Psoas muscle (tissue), 8 donors: ENCODE measurements around the gene RHO. TPM values are rescaled to one million over a fixed set of nuclear protein-coding genes. Genes with fewer than 3 reads are reported as not detected.

Experiments
- ATAC-seq, 4 donors: fragments of 200-7000 bp; cut with Tn5 transposase; one replicate each; pipeline ENCODE4 v1.9.1; 2020; ENCODE audit warnings: moderate library complexity in 3 of 4, mild to moderate bottlenecking in 2 of 4
- DNase-seq, 2 donors: peaks; one replicate each; pipeline ENCODE4 v3.0.0-alpha.2; 2020
- H3K27ac ChIP-seq: fragments of 200-600 bp; one replicate; pipeline ENCODE4 v1.8.0; 2022
- H3K27me3 ChIP-seq, 3 donors: fragments of 200-600 bp in 1 of 3; one replicate each; pipeline versions ENCODE4 v1.6.1 to v1.8.0; 2013 to 2022; ENCODE audit warnings: low read length in 2 of 3, mild to moderate bottlenecking in 2 of 3, moderate library complexity in 1 of 3; ENCODE audit not compliant: insufficient read depth in 3 of 3
- H3K36me3 ChIP-seq, 2 donors: fragments of 200-600 bp in 1 of 2; one replicate each; pipeline versions ENCODE4 v1.6.1 to v1.8.0; 2013 to 2022; ENCODE audit warnings: low read depth in 1 of 2, mild to moderate bottlenecking in 1 of 2, moderate library complexity in 1 of 2; ENCODE audit not compliant: insufficient read depth in 1 of 2
- H3K4me1 ChIP-seq: fragments of 200-600 bp; one replicate; pipeline ENCODE4 v1.8.0; 2022
- H3K4me3 ChIP-seq: fragments of 200-600 bp; one replicate; pipeline ENCODE4 v1.8.0; 2022; ENCODE audit warnings: mild to moderate bottlenecking
- H3K9me3 ChIP-seq: fragments of 200-600 bp; one replicate; pipeline ENCODE4 v1.8.0; 2022
- CTCF ChIP-seq: fragments of 200-600 bp; IDR thresholded peaks from one replicate; pipeline ENCODE4 v1.8.0; 2022; ENCODE audit warnings: antibody characterized with exemption
- WGBS, 3 donors: extraction: QIAGEN DNeasy Blood & Tissue Kit; methylation state at CpG; one replicate each; pipeline versions ENCODE4 v1.1.6 to v1.1.7; 2013; 5-methylcytosine and 5-hydroxymethylcytosine counted together
- intact Hi-C, 2 donors: fragments of 100-400 bp; cut with DNase I; formaldehyde crosslinking; loops; one replicate each; pipeline versions ENCODE4 v1.11.0 to v1.14.2; 2022
- polyA plus RNA-seq, 3 donors: library from polyadenylated mRNA; stranded (reverse); fragments of 200-250 nt; gene quantifications; one replicate each; pipeline ENCODE4 v1.2.3, GENCODE V29; 2013
- total RNA-seq, 4 donors: library from RNA; stranded (reverse); fragmentation: NEBNext Ultra II Directional in 2 of 4; extraction: Animal tissue kit (Norgen Biotek cat#: 25700) in 2 of 4; gene quantifications; one replicate each; pipeline versions ENCODE4 v1.2.1 to v1.2.4, GENCODE V29; 2021 to 2023
- donor health status: healthy with polysubstance abuse.
- donor health status: DM: no; HTN: no; CAD: no; lungs with moderate emphysema.
- donor health status: Bipolar disorder and iron deficiency.
- donor health status: healthy.
- donor health status: DM: yes; HTN: yes; CAD: no.
- donor health status: DM: no; HTN: no; CAD: no.
- donor health status: DM: no; HTN: no; CAD: no.
- donor health status: DM: yes; HTN: yes; CAD: no.

RHO gene
- total and polyA plus RNA-seq, 7 donors: 0.01 TPM; not detected in 6

- DNase-seq (peak; percentile 10 to 36), ATAC-seq (no peak)
- intact Hi-C loops: no loop called here
- Histone ChIP-seq H3K9me3 (no peaks in the 10 kb centered on the region), H3K27me3 (no peaks in the 10 kb centered on the region), H3K27ac (peak overlapping the region; percentile 23), H3K36me3 (peaks cover 0 to 38% of the 10 kb centered on the region in 2 donors), H3K4me1 (peaks cover 26% of the 10 kb centered on the region), H3K4me3 (no peak overlapping the region)
- 60 to 70% (median 60%) methylated on average over 15 of the region's 15 CpGs for WGBS, 3 donors
- no peak for TF ChIP-seq CTCF
Measured at GRCh38 chr3:129558081-129558771, 29.8 kb downstream of the RHO start.

GRCh38 chr3:129558772-129559564, 30.5 kb downstream of the RHO start:
- H3K9me3 ChIP-seq: no peaks in the 10 kb centered on the region
- ATAC-seq (peak in 3 of 4 donors; percentile 15 to 53 (median 35)), DNase-seq (peak; percentile 46 to 61)
- no peak overlapping the region for H3K27ac ChIP-seq
- H3K27me3 ChIP-seq: no peaks in the 10 kb centered on the region
- TF ChIP-seq CTCF: no peak
- H3K4me1 ChIP-seq: peaks cover 27% of the 10 kb centered on the region
- peaks cover 0 to 43% of the 10 kb centered on the region in 2 donors for H3K36me3 ChIP-seq
- intact Hi-C loops: no loop called here
- 63 to 81% (median 67%) methylated on average over 10 to 11 of the region's 11 CpGs for WGBS, 3 donors
- H3K4me3 ChIP-seq: no peak overlapping the region

GRCh38 chr3:129559565-129560079, 31.2 kb downstream of the RHO start:
- peak; percentile 12 to 46 for DNase-seq
- TF ChIP-seq CTCF: no peak
- WGBS, 3 donors: 70 to 85% (median 75%) methylated on average over 20 of the region's 20 CpGs
- Histone ChIP-seq H3K9me3 (no peaks in the 10 kb centered on the region), H3K27ac (no peak overlapping the region), H3K27me3 (no peaks in the 10 kb centered on the region), H3K36me3 (peaks cover 0 to 43% of the 10 kb centered on the region in 2 donors), H3K4me3 (no peak overlapping the region), H3K4me1 (peaks cover 27% of the 10 kb centered on the region)
- no peak for ATAC-seq
- intact Hi-C loops: no loop called here

- peak in 1 of 4 donors; percentile 15 for ATAC-seq
- intact Hi-C loops: no loop called here
- no peaks in the 10 kb centered on the region for H3K9me3 ChIP-seq
- peak overlapping the region; percentile 4 for H3K4me3 ChIP-seq
- H3K27ac ChIP-seq: peak overlapping the region; percentile 66
- H3K4me1 ChIP-seq: peaks cover 25% of the 10 kb centered on the region
- TF ChIP-seq CTCF: no peak
- H3K27me3 ChIP-seq: no peaks in the 10 kb centered on the region
- H3K36me3 ChIP-seq: peaks cover 0 to 43% of the 10 kb centered on the region in 2 donors
- peak; percentile 59 to 75 for DNase-seq
- 55 to 67% (median 63%) methylated on average over 14 to 16 of the region's 16 CpGs for WGBS, 3 donors
Measured at GRCh38 chr3:129560269-129560787, 31.9 kb downstream of the RHO start.
